SK-N-SH (cell line): ENCODE results near the gene DLX1. TPM values are rescaled to one million over a fixed set of nuclear protein-coding genes. Genes with fewer than 3 reads are reported as not detected.
A peak's percentile ranks its signal among the peaks of the same experiment; 100 is the strongest.

ENCODE experiments used
- CTCF ChIA-PET: fragments of 300-600, 350-600 bp; formaldehyde crosslinking; extraction: SDS; loops from one replicate; lab custom pipeline; 2021; lab: Yijun Ruan, JAX
- POLR2A ChIA-PET: fragments of 350-600 bp; sonication (Branson Sonifier 250); formaldehyde crosslinking; extraction: SDS; loops from one replicate; lab custom pipeline; 2020; ENCODE audit warnings: antibody characterized with exemption, inconsistent platforms; lab: Yijun Ruan, JAX
- DNase-seq: peaks from one replicate; pipeline ENCODE4 v3.0.0; 2012
- H2AFZ ChIP-seq: fragments of 200-600 bp; sonication (generic); 2 replicates; pipeline ENCODE4 v1.8.1; 2016; ENCODE audit warnings: antibody characterized with exemption, mild to moderate bottlenecking, low read depth
- H3F3A ChIP-seq: fragments of 200-600 bp; sonication (generic); replicated peaks from 2 replicates; pipeline ENCODE3; 2016; ENCODE audit warnings: antibody characterized with exemption, mild to moderate bottlenecking; ENCODE audit not compliant: insufficient read depth
- H3K27ac ChIP-seq, 2 experiments: fragments of 200-500 bp in 1 of 2; fragments of 200-600 bp in 1 of 2; sonication (Bioruptor generic) in 1 of 2; sonication (generic), shearing (Covaris generic) in 1 of 2; 2 replicates each; pipeline versions ENCODE4 v1.5.1 to v1.6.1; 2014 to 2016; ENCODE audit warnings: low read depth in 2 of 2, inconsistent platforms in 1 of 2, low read length in 1 of 2, mild to moderate bottlenecking in 1 of 2, mixed read lengths in 1 of 2
- H3K27me3 ChIP-seq: fragments of 200-600 bp; sonication (generic), shearing (Covaris generic); 2 replicates; pipeline ENCODE4 v1.6.1; 2016; ENCODE audit warnings: mixed run types; ENCODE audit not compliant: insufficient read depth
- H3K36me3 ChIP-seq, 2 experiments: fragments of 200-500 bp in 1 of 2; fragments of 200-600 bp in 1 of 2; sonication (Bioruptor generic) in 1 of 2; sonication (generic) in 1 of 2; replicated peaks in 1 of 2; 2 replicates each; pipeline versions ENCODE3 to v1.5.1; 2014 to 2016; ENCODE audit warnings: low read length in 1 of 2, mild to moderate bottlenecking in 1 of 2; ENCODE audit not compliant: insufficient read depth in 2 of 2, control insufficient read depth in 1 of 2
- H3K4me1 ChIP-seq, 2 experiments: fragments of 200-500 bp in 1 of 2; fragments of 200-600 bp in 1 of 2; sonication (Bioruptor generic) in 1 of 2; sonication (generic), shearing (Covaris generic) in 1 of 2; 2 replicates each; pipeline versions ENCODE4 v1.5.1 to v1.6.1; 2014 to 2016; ENCODE audit warnings: low read depth in 1 of 2, low read length in 1 of 2, mixed run types in 1 of 2; ENCODE audit not compliant: insufficient read depth in 2 of 2, control insufficient read depth in 1 of 2
- H3K4me2 ChIP-seq: fragments of 200-600 bp; sonication (generic), shearing (Covaris generic); 2 replicates; pipeline ENCODE4 v1.6.1; 2017; ENCODE audit warnings: mixed run types
- H3K4me3 ChIP-seq, 2 experiments: fragments of 200-500 bp in 1 of 2; fragments of 200-600 bp in 1 of 2; sonication (Bioruptor generic) in 1 of 2; sonication (generic), shearing (Covaris generic) in 1 of 2; 2 replicates each; pipeline versions ENCODE4 v1.5.1 to v1.8.1; 2014 to 2016; ENCODE audit warnings: low read depth in 2 of 2, inconsistent platforms in 1 of 2, low read length in 1 of 2, mild to moderate bottlenecking in 1 of 2, mixed read lengths in 1 of 2, moderate library complexity in 1 of 2
- H3K79me2 ChIP-seq: fragments of 200-600 bp; sonication (generic); 2 replicates; pipeline ENCODE4 v1.8.1; 2017; ENCODE audit warnings: mild to moderate bottlenecking; ENCODE audit not compliant: insufficient read depth
- H3K9ac ChIP-seq: fragments of 200-600 bp; sonication (generic); 2 replicates; pipeline ENCODE4 v1.6.1; 2017; ENCODE audit warnings: mixed run types
- H3K9me2 ChIP-seq: fragments of 200-600 bp; sonication (generic); 2 replicates; pipeline ENCODE4 v1.6.1; 2017; ENCODE audit warnings: mixed run types
- H3K9me3 ChIP-seq: fragments of 200-600 bp; sonication (generic); 2 replicates; pipeline ENCODE4 v1.6.1; 2017; ENCODE audit warnings: mixed run types, mild to moderate bottlenecking, moderate library complexity
- H4K20me1 ChIP-seq: fragments of 200-600 bp; sonication (generic); 2 replicates; pipeline ENCODE4 v1.6.1; 2017; ENCODE audit warnings: mild to moderate bottlenecking, mixed run types; ENCODE audit not compliant: insufficient read depth
- EP300 ChIP-seq, 2 experiments: IDR thresholded peaks; 2 replicates each; pipeline versions ENCODE4 v1.4.0 to v1.6.1; 2012; ENCODE audit warnings: borderline replicate concordance in 1 of 2, low read depth in 1 of 2, low read length in 1 of 2
- EZH2phosphoT487 ChIP-seq: fragments of 200-600 bp; sonication (generic); IDR thresholded peaks from 2 replicates; pipeline ENCODE4 v1.6.1; 2017; ENCODE audit warnings: low read depth, mixed run types, mild to moderate bottlenecking, antibody characterized with exemption, moderate library complexity, borderline replicate concordance
- GABPA ChIP-seq: IDR thresholded peaks from 2 replicates; pipeline ENCODE4 v1.4.0; 2012; ENCODE audit warnings: low read depth, mild to moderate bottlenecking
- JUND ChIP-seq: IDR thresholded peaks from 2 replicates; pipeline ENCODE4 v1.4.0; 2012
- SIN3A ChIP-seq: IDR thresholded peaks from 2 replicates; pipeline ENCODE4 v1.6.1; 2012; ENCODE audit warnings: low read depth, mild to moderate bottlenecking, low read length, moderate library complexity, borderline replicate concordance
- SMC3 ChIP-seq: IDR thresholded peaks from 2 replicates; pipeline ENCODE4 v1.6.1; 2012; ENCODE audit warnings: low read depth, low read length, improper control_type of control experiment
- USF1 ChIP-seq: IDR thresholded peaks from 2 replicates; pipeline ENCODE4 v1.4.0; 2012; ENCODE audit warnings: low read depth, borderline replicate concordance
- WGBS: methylation state at CpG from one replicate; pipeline ENCODE4 v1.1.6; 2017; ENCODE audit warnings: low lambda C conversion rate; 5-methylcytosine and 5-hydroxymethylcytosine counted together
- polyA plus RNA-seq, 3 experiments: library from polyadenylated mRNA; depleted of rRNA; stranded (reverse); fragments of >200 nt; gene quantifications; 2 replicates each; pipeline ENCODE4 v1.2.3, GENCODE V29; 2012

DLX1 gene
- polyA plus RNA-seq, 1 of the 3 experiments (the other 2 are of a cell fraction) = 0.07 TPM

- H3K79me2 ChIP-seq = no peaks in the 10 kb centered on the region
- peaks cover 91% of the 10 kb centered on the region for H3K27me3 ChIP-seq
- no peak overlapping the region for H3K27ac ChIP-seq
- H3K4me2 ChIP-seq = no peak overlapping the region
- TF ChIP-seq EZH2phosphoT487 (peak; percentile 41; the same call in 1 of the 2 replicates), EP300 (IDR thresholded peaks at IDR 0.05; ENCODE audit: borderline replicate concordance in 1 of 2, low read depth in 1 of 2, low read length in 1 of 2) (no peak), JUND (no peak)
- CTCF ChIA-PET = interaction anchor here (0.9 to 2.9 kb wide), 8 partner anchors 8 to 381 kb away, joined by 3 to 14 read pairs (median 5); partner anchors contain the start of gene DLX2
- 16% methylated on average over 31 of the region's 31 CpGs for WGBS
- no peaks in the 10 kb centered on the region for H3F3A ChIP-seq
- H3K36me3 ChIP-seq = no peaks in the 10 kb centered on the region
- POLR2A ChIA-PET = no interaction called here
- no peak overlapping the region for H3K9ac ChIP-seq
- H3K9me2 ChIP-seq = no peaks in the 10 kb centered on the region
- H3K4me1 ChIP-seq = peaks cover 0 to 18% of the 10 kb centered on the region in 2 experiments; a peak in 1 of 4 replicates
- H2AFZ ChIP-seq = no peak overlapping the region
- DNase-seq = no peak
- no peaks in the 10 kb centered on the region for H3K9me3 ChIP-seq
- 0 out of 2 replicates have a peak, but pooled peaks cover 2% of the 10 kb centered on the region for H4K20me1 ChIP-seq
- H3K4me3 ChIP-seq = no peak overlapping the region
Observed at GRCh38 chr2:172087207-172087779, 2.0 kb downstream of the DLX1 start.

GRCh38 chr2:172087780-172088244 lies 2.5 kb downstream of the DLX1 start:
- Histone ChIP-seq H3K4me3 (no peak overlapping the region), H3K4me1 (peaks cover 0 to 18% of the 10 kb centered on the region in 2 experiments; a peak in 1 of 4 replicates)
- 0 out of 2 replicates have a peak, but pooled peaks have one; percentile 10 for TF ChIP-seq EZH2phosphoT487
- TF ChIP-seq SIN3A = no peak
- no peak for TF ChIP-seq GABPA
- TF ChIP-seq USF1 = no peak
- no peak for TF ChIP-seq SMC3
- TF ChIP-seq, all 33 proteins: peak for 1
- Histone ChIP-seq H4K20me1 (0 out of 2 replicates have a peak, but pooled peaks cover 7% of the 10 kb centered on the region), H3K4me2 (no peak overlapping the region), H3K36me3 (no peaks in the 10 kb centered on the region), H3F3A (no peaks in the 10 kb centered on the region), H3K27ac (no peak overlapping the region), H3K9ac (no peak overlapping the region), H3K79me2 (no peaks in the 10 kb centered on the region), H3K9me3 (no peaks in the 10 kb centered on the region), H3K27me3 (peaks cover 91% of the 10 kb centered on the region), H3K9me2 (no peaks in the 10 kb centered on the region), H2AFZ (no peak overlapping the region)
- WGBS = 13% methylated on average over 6 of the region's 23 CpGs
- ChIA-PET POLR2A (no interaction called here), CTCF (interaction anchor here (0.7 to 2.9 kb wide), 8 partner anchors 9 to 515 kb away, joined by 3 to 14 read pairs (median 5); partner anchors contain the start of gene DLX2)
- DNase-seq = peak; percentile 42
